Nephron (organoid): ENCODE measurements around the gene RSRC1.

Source experiments
- H3K27ac Mint-ChIP-seq, 3 experiments: 2 replicates each; pipeline ENCODE4 v1.8.0; 2020; ENCODE audit warnings: mixed read lengths in 3 of 3, mild to moderate bottlenecking in 2 of 3, moderate library complexity in 1 of 3
- H3K27me3 Mint-ChIP-seq: 2 replicates; pipeline ENCODE4 v1.8.0; 2021; ENCODE audit warnings: low read depth, mild to moderate bottlenecking, moderate library complexity, mixed read lengths
- H3K36me3 Mint-ChIP-seq: 2 replicates; pipeline ENCODE4 v1.8.0; 2020; ENCODE audit warnings: low read depth, mixed read lengths
- H3K4me1 Mint-ChIP-seq: 2 replicates; pipeline ENCODE4 v1.8.0; 2020; ENCODE audit warnings: mixed read lengths
- H3K4me3 Mint-ChIP-seq, 3 experiments: 2 replicates each; pipeline ENCODE4 v1.8.0; 2020; ENCODE audit warnings: mild to moderate bottlenecking in 3 of 3, mixed read lengths in 3 of 3, moderate library complexity in 2 of 3
- H3K9me3 Mint-ChIP-seq: 2 replicates; pipeline ENCODE4 v1.8.0; 2020; ENCODE audit warnings: mixed read lengths
- TF ChIP-seq, protein P1 (sequence below), 3 experiments: fragments of 200-600 bp; sonication (generic); IDR thresholded peaks; one replicate each; pipeline ENCODE4 v1.5.0; 2021; ENCODE audit warnings: antibody characterized with exemption in 3 of 3; ENCODE audit not compliant: unreplicated experiment in 3 of 3

Gene RSRC1

DNA sequence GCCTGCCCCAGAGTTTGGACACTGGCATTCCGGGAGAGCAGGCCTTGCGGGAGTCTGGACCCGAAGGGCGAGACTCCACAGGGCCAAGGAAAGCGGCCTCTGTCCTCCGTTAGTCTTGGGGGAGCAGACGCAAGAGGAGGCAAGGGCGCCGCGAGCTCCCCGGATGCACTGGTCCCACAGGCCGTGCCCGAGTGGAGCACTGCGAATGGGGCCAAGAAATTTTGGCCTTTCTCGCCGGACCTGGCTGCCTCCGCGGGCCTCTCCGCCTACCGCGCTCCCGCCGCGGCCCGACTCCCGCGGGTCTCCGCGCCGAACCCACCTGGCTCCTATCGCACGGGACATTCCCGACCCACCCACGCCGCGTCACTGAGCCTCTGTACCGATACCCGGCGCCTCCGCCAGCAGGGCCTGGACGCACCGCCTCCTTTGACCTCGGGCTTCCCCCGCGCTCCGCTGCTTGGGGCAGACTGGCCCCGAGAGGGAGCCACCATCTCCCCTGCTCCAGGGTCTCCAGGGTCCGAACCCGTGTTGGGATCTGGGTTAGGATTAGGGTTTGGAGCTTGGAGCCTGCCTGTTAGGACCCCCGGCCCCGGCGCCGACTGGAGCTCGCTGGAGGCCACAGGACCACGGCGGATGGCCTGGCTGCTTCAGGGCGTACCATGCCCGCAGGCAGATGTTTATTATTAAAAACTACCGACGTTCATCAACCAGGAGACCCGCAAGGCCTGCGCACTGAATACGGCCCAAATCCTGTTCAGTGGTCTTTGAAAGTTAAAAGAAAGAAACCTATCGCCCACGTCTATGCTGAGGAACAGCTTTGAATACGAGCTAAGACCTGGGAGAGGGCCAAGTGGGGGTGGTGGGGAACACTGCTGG is 15.4 kb upstream of the RSRC1 start:
- no peak overlapping the region for H3K27ac Mint-ChIP-seq
- H3K9me3 Mint-ChIP-seq: peaks cover 6% of the 10 kb centered on the region
- H3K4me1 Mint-ChIP-seq: peaks cover 22% of the 10 kb centered on the region
- H3K27me3 Mint-ChIP-seq: peaks cover 100% of the 10 kb centered on the region
- H3K4me3 Mint-ChIP-seq: peak overlapping the region in 2 of 3 experiments; percentile 41 to 43
- H3K36me3 Mint-ChIP-seq: no peaks in the 10 kb centered on the region
- TF ChIP-seq, protein P1, sequence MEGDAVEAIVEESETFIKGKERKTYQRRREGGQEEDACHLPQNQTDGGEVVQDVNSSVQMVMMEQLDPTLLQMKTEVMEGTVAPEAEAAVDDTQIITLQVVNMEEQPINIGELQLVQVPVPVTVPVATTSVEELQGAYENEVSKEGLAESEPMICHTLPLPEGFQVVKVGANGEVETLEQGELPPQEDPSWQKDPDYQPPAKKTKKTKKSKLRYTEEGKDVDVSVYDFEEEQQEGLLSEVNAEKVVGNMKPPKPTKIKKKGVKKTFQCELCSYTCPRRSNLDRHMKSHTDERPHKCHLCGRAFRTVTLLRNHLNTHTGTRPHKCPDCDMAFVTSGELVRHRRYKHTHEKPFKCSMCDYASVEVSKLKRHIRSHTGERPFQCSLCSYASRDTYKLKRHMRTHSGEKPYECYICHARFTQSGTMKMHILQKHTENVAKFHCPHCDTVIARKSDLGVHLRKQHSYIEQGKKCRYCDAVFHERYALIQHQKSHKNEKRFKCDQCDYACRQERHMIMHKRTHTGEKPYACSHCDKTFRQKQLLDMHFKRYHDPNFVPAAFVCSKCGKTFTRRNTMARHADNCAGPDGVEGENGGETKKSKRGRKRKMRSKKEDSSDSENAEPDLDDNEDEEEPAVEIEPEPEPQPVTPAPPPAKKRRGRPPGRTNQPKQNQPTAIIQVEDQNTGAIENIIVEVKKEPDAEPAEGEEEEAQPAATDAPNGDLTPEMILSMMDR (IDR thresholded peaks at IDR 0.05; ENCODE audit: unreplicated experiment in 3 of 3): no peak

DNA sequence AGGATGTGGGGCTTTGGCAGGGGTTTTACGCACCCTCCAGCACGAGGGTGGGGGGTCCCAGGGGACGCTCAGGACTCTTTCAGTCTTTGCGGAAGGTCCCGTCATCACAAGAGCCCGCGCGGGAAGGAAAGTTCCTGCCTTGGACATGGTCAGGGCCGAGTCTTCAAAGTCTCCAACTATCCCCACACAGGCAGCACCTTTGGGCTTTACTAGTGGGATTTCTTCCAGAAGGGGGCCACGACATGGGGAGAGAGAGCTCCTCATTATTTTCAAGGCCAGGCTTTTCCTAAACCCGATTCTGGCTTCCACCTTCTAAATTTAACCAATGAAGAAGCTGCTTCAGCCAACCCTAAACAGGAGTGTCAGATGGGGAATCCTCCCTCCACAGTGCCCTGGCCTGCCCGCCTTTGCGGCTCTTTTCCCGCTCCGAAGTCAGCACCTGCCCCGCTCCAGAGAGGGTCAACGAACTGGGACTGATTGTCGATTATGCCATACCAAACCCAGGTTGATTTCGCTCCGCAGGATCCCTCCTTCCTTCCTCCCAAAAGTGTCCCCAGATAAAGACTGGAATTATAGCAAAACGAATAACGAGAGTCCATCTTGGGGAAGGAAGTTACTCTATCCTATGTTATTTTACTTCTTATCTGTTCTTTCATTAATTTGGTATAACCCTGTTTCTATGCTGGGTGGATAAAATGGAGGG is 14.6 kb upstream of the RSRC1 start:
- Mint-ChIP-seq H3K27me3 (peaks cover 100% of the 10 kb centered on the region), H3K4me3 (peak overlapping the region in 2 of 3 experiments; percentile 41 to 50), H3K9me3 (peaks cover 6% of the 10 kb centered on the region), H3K36me3 (no peaks in the 10 kb centered on the region), H3K4me1 (peaks cover 22% of the 10 kb centered on the region), H3K27ac (no peak overlapping the region)
- TF ChIP-seq, protein P1 (IDR thresholded peaks at IDR 0.05; ENCODE audit: unreplicated experiment in 3 of 3): no peak

DNA sequence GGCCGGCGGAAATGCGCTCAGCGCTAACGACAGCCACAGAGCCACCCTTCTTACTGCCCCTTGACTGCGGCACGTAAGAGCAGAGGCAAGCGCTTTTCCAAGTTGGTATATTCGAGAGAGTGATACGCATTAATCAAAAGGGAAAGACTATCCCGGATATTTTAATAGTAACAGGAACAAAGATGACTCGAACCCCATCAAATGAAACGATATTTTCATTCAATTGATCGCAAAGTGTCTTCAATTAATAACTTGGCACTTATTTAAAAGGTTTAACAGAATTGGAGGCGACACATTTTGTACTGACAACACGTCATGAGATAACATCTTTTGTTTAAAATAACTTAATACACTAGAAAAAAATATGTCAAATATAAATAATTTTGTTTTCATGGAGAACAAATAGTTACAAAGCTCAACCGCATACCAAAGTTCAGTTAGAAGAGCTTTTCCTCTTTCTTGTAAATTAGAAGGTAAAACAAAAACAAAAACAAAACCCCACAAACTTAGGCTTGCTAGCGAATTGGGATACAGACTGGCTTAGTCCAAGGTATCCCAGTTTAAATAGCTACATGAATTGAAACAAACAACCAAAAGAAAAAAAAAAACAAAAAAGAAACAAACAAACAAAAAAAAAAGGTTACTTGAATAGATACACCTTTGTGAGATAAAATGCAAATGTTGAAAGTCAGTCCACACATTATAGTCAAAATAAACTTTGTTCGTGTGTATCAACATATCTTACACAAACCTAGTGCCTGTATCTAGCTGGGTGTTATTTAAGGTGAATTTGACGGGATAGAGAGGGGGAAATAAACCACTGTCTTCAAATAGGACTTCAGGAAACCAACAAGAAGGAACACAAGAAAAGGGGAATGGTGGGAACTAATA is 13.8 kb upstream of the RSRC1 start:
- Mint-ChIP-seq H3K9me3 (peaks cover 6% of the 10 kb centered on the region), H3K4me1 (peaks cover 22% of the 10 kb centered on the region), H3K27ac (no peak overlapping the region), H3K4me3 (peak overlapping the region; percentile 6 to 50 (median 50)), H3K27me3 (peaks cover 100% of the 10 kb centered on the region), H3K36me3 (no peaks in the 10 kb centered on the region)
- TF ChIP-seq, protein P1 (IDR thresholded peaks at IDR 0.05; ENCODE audit: unreplicated experiment in 3 of 3): no peak

DNA sequence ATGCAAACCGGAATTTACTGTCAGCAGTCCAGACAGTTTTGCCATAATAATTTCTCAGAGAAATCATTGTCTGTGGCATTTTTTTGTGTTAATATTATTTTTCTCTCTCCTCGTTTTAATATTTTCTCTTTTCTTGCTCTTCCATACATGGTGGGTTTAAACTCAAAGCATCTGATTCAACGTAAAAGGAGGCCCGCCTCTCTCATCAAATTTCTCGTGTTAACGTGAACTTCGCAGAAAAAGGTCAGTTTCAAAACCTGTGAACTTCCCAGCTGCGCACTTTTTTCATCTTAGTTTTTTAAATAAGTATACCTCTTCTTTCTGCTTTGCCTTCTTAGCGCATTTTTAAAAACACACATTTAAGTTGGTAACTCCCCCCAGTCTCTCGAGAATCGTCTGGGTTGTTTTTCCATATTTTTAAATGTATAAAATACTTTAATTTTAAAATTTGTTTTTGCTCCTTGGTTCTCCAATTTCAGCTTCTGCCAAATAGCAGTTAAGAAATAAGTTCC is 12.8 kb upstream of the RSRC1 start:
- Mint-ChIP-seq H3K27ac (no peak overlapping the region), H3K4me1 (peaks cover 30% of the 10 kb centered on the region), H3K4me3 (peak overlapping the region in 2 of 3 experiments; percentile 87 to 88), H3K9me3 (peaks cover 6% of the 10 kb centered on the region), H3K36me3 (no peaks in the 10 kb centered on the region), H3K27me3 (peaks cover 100% of the 10 kb centered on the region)
- TF ChIP-seq, protein P1 (IDR thresholded peaks at IDR 0.05; ENCODE audit: unreplicated experiment in 3 of 3): no peak

DNA sequence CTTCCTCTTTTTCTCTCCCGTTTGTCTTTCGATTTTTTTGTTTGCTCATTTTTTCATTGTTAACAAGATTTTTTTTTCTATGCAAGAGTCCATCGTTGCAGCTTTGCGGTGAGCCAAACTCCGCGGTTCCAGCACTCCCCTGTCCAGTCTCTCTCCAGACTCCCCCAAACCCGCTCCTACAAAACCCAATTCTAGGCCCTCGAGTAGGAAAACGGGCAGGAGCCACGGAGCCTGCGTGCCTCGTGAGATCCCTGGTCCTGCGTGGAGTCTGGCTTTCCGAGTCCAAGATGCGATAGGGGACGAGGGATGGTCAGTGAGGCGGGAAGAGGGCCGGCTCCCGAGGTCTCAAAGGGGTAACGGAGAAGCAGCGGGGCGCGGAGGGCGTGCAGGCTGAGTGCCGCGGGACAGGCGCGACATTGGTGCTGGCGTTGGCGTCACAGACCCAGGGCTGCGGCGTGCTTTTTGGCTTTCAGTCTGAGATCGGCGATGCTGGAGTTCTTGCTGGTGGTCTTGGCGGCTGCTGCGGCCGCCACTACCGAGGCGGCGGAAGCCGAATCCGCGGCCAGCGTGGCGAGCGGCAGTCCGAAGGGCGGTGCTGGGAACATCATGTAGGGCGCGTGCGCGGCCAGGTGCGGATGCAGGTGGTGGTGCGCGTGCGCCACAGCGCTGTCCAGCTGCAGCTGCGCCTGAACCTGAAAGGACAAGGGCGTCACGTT is 12.1 kb upstream of the RSRC1 start:
- Mint-ChIP-seq H3K9me3 (peaks cover 6% of the 10 kb centered on the region), H3K4me3 (peak overlapping the region; percentile 80 to 88 (median 87)), H3K4me1 (peaks cover 36% of the 10 kb centered on the region), H3K36me3 (no peaks in the 10 kb centered on the region), H3K27ac (no peak overlapping the region), H3K27me3 (peaks cover 100% of the 10 kb centered on the region)
- TF ChIP-seq, protein P1 (IDR thresholded peaks at IDR 0.05; ENCODE audit: unreplicated experiment in 3 of 3): no peak
